Astrocyte (in vitro differentiated cells and primary cell): ENCODE results near the gene CAMKMT. TPM values are rescaled to one million over a fixed set of nuclear protein-coding genes. Genes with fewer than 3 reads are reported as not detected.

Experiments
- DNase-seq: peaks from one replicate; pipeline ENCODE4 v3.0.0-alpha.2; 2010; ENCODE audit warnings: low read depth
- FAIRE-seq: peaks from 2 replicates; lab custom pipeline; 2011; peaks lifted over from hg19 to GRCh38; lab: Jason Lieb, UNC
- H2AFZ ChIP-seq: 2 replicates; pipeline ENCODE4 v1.6.0; 2012; ENCODE audit warnings: low read depth, low read length, inconsistent platforms
- H3K27ac ChIP-seq: 2 replicates; pipeline ENCODE4 v1.5.1; 2011; ENCODE audit warnings: low read depth, low read length, inconsistent platforms
- H3K27me3 ChIP-seq: 2 replicates; pipeline ENCODE4 v1.6.0; 2011; ENCODE audit warnings: low read length, inconsistent platforms; ENCODE audit not compliant: insufficient read depth
- H3K36me3 ChIP-seq: 2 replicates; pipeline ENCODE4 v1.5.1; 2011; ENCODE audit warnings: low read length, inconsistent platforms; ENCODE audit not compliant: insufficient read depth
- H3K4me1 ChIP-seq: 2 replicates; pipeline ENCODE4 v1.5.1; 2011; ENCODE audit warnings: low read length, inconsistent platforms; ENCODE audit not compliant: insufficient read depth
- H3K4me2 ChIP-seq: 2 replicates; pipeline ENCODE4 v1.6.0; 2012; ENCODE audit warnings: low read length, inconsistent platforms
- H3K4me3 ChIP-seq: 2 replicates; pipeline ENCODE4 v1.5.1; 2011; ENCODE audit warnings: low read depth, mild to moderate bottlenecking, low read length, inconsistent platforms; ENCODE audit not compliant: insufficient read depth
- H3K79me2 ChIP-seq: 2 replicates; pipeline ENCODE4 v1.6.0; 2012; ENCODE audit warnings: mild to moderate bottlenecking, low read length, inconsistent platforms; ENCODE audit not compliant: insufficient read depth
- H3K9ac ChIP-seq: 2 replicates; pipeline ENCODE4 v1.6.0; 2012; ENCODE audit warnings: mild to moderate bottlenecking, low read length, inconsistent platforms
- H3K9me3 ChIP-seq: 2 replicates; pipeline ENCODE4 v1.5.1; 2012; ENCODE audit warnings: low read depth, mild to moderate bottlenecking, low read length, inconsistent platforms; ENCODE audit not compliant: insufficient read depth
- H4K20me1 ChIP-seq: 2 replicates; pipeline ENCODE4 v1.6.0; 2012; ENCODE audit warnings: low read length, inconsistent platforms; ENCODE audit not compliant: insufficient read depth
- H3K27ac Mint-ChIP-seq: one replicate; pipeline ENCODE4 v1.8.0; 2021; ENCODE audit warnings: mild to moderate bottlenecking, mixed read lengths; ENCODE audit not compliant: unreplicated experiment
- H3K27me3 Mint-ChIP-seq: one replicate; pipeline ENCODE4 v1.8.0; 2021; ENCODE audit warnings: low read depth, mixed read lengths; ENCODE audit not compliant: unreplicated experiment
- H3K36me3 Mint-ChIP-seq: one replicate; pipeline ENCODE4 v1.8.0; 2021; ENCODE audit warnings: low read depth, mixed read lengths; ENCODE audit not compliant: unreplicated experiment
- H3K4me1 Mint-ChIP-seq: one replicate; pipeline ENCODE4 v1.8.0; 2021; ENCODE audit warnings: low read depth, mixed read lengths; ENCODE audit not compliant: unreplicated experiment
- H3K4me3 Mint-ChIP-seq: one replicate; pipeline ENCODE4 v1.8.0; 2021; ENCODE audit warnings: mild to moderate bottlenecking, moderate library complexity, mixed read lengths; ENCODE audit not compliant: unreplicated experiment
- H3K9me3 Mint-ChIP-seq: one replicate; pipeline ENCODE4 v1.8.0; 2021; ENCODE audit warnings: mild to moderate bottlenecking, mixed read lengths; ENCODE audit not compliant: unreplicated experiment
- CTCF ChIP-seq: IDR thresholded peaks from 2 replicates; pipeline ENCODE4 v1.5.1; 2011; ENCODE audit warnings: low read depth, mild to moderate bottlenecking, inconsistent platforms, low read length, moderate library complexity; ENCODE audit not compliant: insufficient read depth
- EZH2 ChIP-seq: IDR thresholded peaks from 2 replicates; pipeline ENCODE4 v1.6.1; 2012; ENCODE audit warnings: mild to moderate bottlenecking, low read length, inconsistent platforms; ENCODE audit not compliant: insufficient read depth
- total RNA-seq: library from RNA; stranded (reverse); gene quantifications from 2 replicates; pipeline ENCODE4 v1.2.1, GENCODE V29; 2021

The CAMKMT gene
- total RNA-seq, 1 donor from 2014 or later: 9.3 TPM

- Histone ChIP-seq H3K4me2 (no peak overlapping the region), H3K27me3 (no peaks in the 10 kb centered on the region), H3K27ac (no peak overlapping the region), H4K20me1 (no peaks in the 10 kb centered on the region), H3K36me3 (no peaks in the 10 kb centered on the region), H2AFZ (no peak overlapping the region), H3K4me3 (no peak overlapping the region), H3K4me1 (peaks cover 13% of the 10 kb centered on the region), H3K9me3 (no peaks in the 10 kb centered on the region), H3K9ac (no peak overlapping the region), H3K79me2 (no peaks in the 10 kb centered on the region)
- H3K4me1 Mint-ChIP-seq: peaks cover 12% of the 10 kb centered on the region
- H3K27me3 Mint-ChIP-seq: no peaks in the 10 kb centered on the region
- peaks cover 3% of the 10 kb centered on the region for H3K36me3 Mint-ChIP-seq
- FAIRE-seq: no peak
- no peak for TF ChIP-seq CTCF
- TF ChIP-seq EZH2: no peak
- DNase-seq: no peak
- no peaks in the 10 kb centered on the region for H3K9me3 Mint-ChIP-seq
- no peak overlapping the region for H3K27ac Mint-ChIP-seq
- H3K4me3 Mint-ChIP-seq: no peak overlapping the region
These were observed 171.8 kb downstream of the CAMKMT start for GRCh38 chr2:44533508-44533907.

- Histone ChIP-seq H2AFZ (no peak overlapping the region), H3K9ac (no peak overlapping the region), H3K27ac (no peak overlapping the region), H3K36me3 (no peaks in the 10 kb centered on the region), H3K4me3 (no peak overlapping the region), H4K20me1 (no peaks in the 10 kb centered on the region), H3K79me2 (no peaks in the 10 kb centered on the region), H3K27me3 (no peaks in the 10 kb centered on the region), H3K4me1 (no peaks in the 10 kb centered on the region), H3K4me2 (no peak overlapping the region), H3K9me3 (no peaks in the 10 kb centered on the region)
- H3K4me3 Mint-ChIP-seq: no peak overlapping the region
- H3K4me1 Mint-ChIP-seq: no peaks in the 10 kb centered on the region
- no peak overlapping the region for H3K27ac Mint-ChIP-seq
- H3K27me3 Mint-ChIP-seq: no peaks in the 10 kb centered on the region
- no peaks in the 10 kb centered on the region for H3K9me3 Mint-ChIP-seq
- TF ChIP-seq CTCF (no peak), EZH2 (no peak)
- FAIRE-seq (no peak), DNase-seq (no peak)
- H3K36me3 Mint-ChIP-seq: peaks cover 3% of the 10 kb centered on the region
These were observed 173.6 kb downstream of the CAMKMT start for GRCh38 chr2:44535376-44535775.

DNA sequence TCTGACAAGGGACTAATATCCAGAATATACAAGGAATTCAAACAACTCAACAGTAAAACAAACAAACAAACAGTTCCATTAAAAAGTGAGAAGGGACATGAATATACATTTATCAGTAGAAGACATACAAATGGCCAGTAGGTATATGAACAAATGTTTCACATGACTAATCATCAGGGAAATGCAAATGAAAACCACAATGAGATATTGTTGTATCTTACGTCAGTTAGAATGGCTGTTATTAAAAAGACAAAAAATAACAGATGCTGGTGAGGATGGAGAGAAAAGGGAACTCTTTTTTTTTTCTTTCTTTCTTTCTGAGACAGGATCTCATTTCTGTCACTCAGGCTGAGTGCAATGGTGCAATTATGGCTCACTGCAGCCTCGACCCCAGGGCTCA is 175.5 kb downstream of the CAMKMT start:
- no peak for FAIRE-seq
- no peak for TF ChIP-seq CTCF
- TF ChIP-seq EZH2: no peak
- no peaks in the 10 kb centered on the region for H3K4me1 Mint-ChIP-seq

More for the DNA sequence above, 175.5 kb downstream of the CAMKMT start:
- Mint-ChIP-seq H3K9me3 (no peaks in the 10 kb centered on the region), H3K27ac (no peak overlapping the region), H3K4me3 (no peak overlapping the region), H3K27me3 (no peaks in the 10 kb centered on the region), H3K36me3 (peaks cover 3% of the 10 kb centered on the region)
- no peaks in the 10 kb centered on the region for H3K4me1 ChIP-seq
- H3K36me3 ChIP-seq: no peaks in the 10 kb centered on the region
- no peaks in the 10 kb centered on the region for H4K20me1 ChIP-seq
- H3K4me2 ChIP-seq: no peak overlapping the region
- no peak overlapping the region for H3K4me3 ChIP-seq
- H3K9ac ChIP-seq: no peak overlapping the region
- no peaks in the 10 kb centered on the region for H3K79me2 ChIP-seq
- no peaks in the 10 kb centered on the region for H3K27me3 ChIP-seq
- H2AFZ ChIP-seq: no peak overlapping the region
- no peak overlapping the region for H3K27ac ChIP-seq
- no peak for DNase-seq
- H3K9me3 ChIP-seq: no peaks in the 10 kb centered on the region
